CD4-positive, alpha-beta T cell (primary cell): Measurements from ENCODE around the gene PLAC8L1. TPM values are rescaled to one million over a fixed set of nuclear protein-coding genes. Genes with fewer than 3 reads are reported as not detected.
A peak's percentile ranks its signal among the peaks of the same experiment; 100 is the strongest.

Experiments
- ATAC-seq: fragments of 200-7000 bp; cut with Tn5 transposase; one replicate; pipeline ENCODE4 v1.10.0; 2022; ENCODE audit warnings: mild to moderate bottlenecking; ENCODE audit not compliant: poor library complexity
- CTCF ChIA-PET: fragments of 350-600 bp; sonication (Branson Sonifier 250); formaldehyde crosslinking; loops from one replicate; lab custom pipeline; 2021; ENCODE audit warnings: antibody characterized with exemption, inconsistent platforms; lab: Charles Lee
- POLR2A ChIA-PET: fragments of 350-600 bp; sonication (Branson Sonifier 250); formaldehyde crosslinking; loops from one replicate; lab custom pipeline; 2021; ENCODE audit warnings: antibody characterized with exemption, inconsistent platforms; lab: Charles Lee
- DNase-seq, 14 experiments: peaks; one replicate each; pipeline ENCODE4 v3.0.0-alpha.2; 2013 to 2020; ENCODE audit warnings: mixed read lengths in 2 of 14
- H3K27ac ChIP-seq, 2 donors: one replicate each; pipeline versions ENCODE4 v1.5.1 to v1.7.0; 2013; ENCODE audit warnings: low read length in 2 of 2, low read depth in 1 of 2, mild to moderate bottlenecking in 1 of 2
- H3K27me3 ChIP-seq, 2 experiments: 1 replicate in 1 of 2; 2 replicates in 1 of 2; pipeline versions ENCODE4 v1.6.1 to v1.7.0; 2013; ENCODE audit warnings: low read length in 2 of 2, control low read depth in 1 of 2, mild to moderate bottlenecking in 1 of 2, moderate library complexity in 1 of 2; ENCODE audit not compliant: insufficient read depth in 2 of 2, control insufficient read depth in 1 of 2
- H3K36me3 ChIP-seq: one replicate; pipeline ENCODE4 v1.6.1; 2013; ENCODE audit warnings: low read length, control low read depth; ENCODE audit not compliant: insufficient read depth
- H3K4me1 ChIP-seq: one replicate; pipeline ENCODE4 v1.6.1; 2013; ENCODE audit warnings: low read length, control low read depth; ENCODE audit not compliant: insufficient read depth
- H3K4me3 ChIP-seq: one replicate; pipeline ENCODE4 v1.5.1; 2013; ENCODE audit warnings: mild to moderate bottlenecking, low read length, moderate library complexity
- H3K9me3 ChIP-seq, 2 experiments: 1 replicate in 1 of 2; 2 replicates in 1 of 2; pipeline versions ENCODE4 v1.6.1 to v1.7.0; 2013; ENCODE audit warnings: low read length in 2 of 2, mild to moderate bottlenecking in 2 of 2, control low read depth in 1 of 2, moderate library complexity in 1 of 2; ENCODE audit not compliant: control insufficient read depth in 1 of 2, insufficient read depth in 1 of 2
- H3K27ac Mint-ChIP-seq: one replicate; pipeline ENCODE4 v1.8.0; 2020; ENCODE audit warnings: mixed read lengths
- H3K27me3 Mint-ChIP-seq: one replicate; pipeline ENCODE4 v1.8.0; 2021; ENCODE audit warnings: mixed read lengths
- H3K36me3 Mint-ChIP-seq: one replicate; pipeline ENCODE4 v1.8.0; 2021; ENCODE audit warnings: low read depth, mixed read lengths
- H3K4me1 Mint-ChIP-seq: one replicate; pipeline ENCODE4 v1.8.0; 2021; ENCODE audit warnings: low read depth, mixed read lengths
- H3K4me3 Mint-ChIP-seq: one replicate; pipeline ENCODE4 v1.8.0; 2020; ENCODE audit warnings: mild to moderate bottlenecking, mixed read lengths
- H3K9me3 Mint-ChIP-seq: one replicate; pipeline ENCODE4 v1.8.0; 2020; ENCODE audit warnings: mixed read lengths
- CTCF ChIP-seq: fragments of 200-600 bp; IDR thresholded peaks from one replicate; pipeline ENCODE4 v1.8.0; 2022; ENCODE audit warnings: antibody characterized with exemption, mild to moderate bottlenecking
- intact Hi-C, 2 experiments: fragments of 100-400 bp; cut with DNase I in 1 of 2; cut with micrococcal nuclease in 1 of 2; formaldehyde crosslinking; loops; one replicate each; pipeline versions ENCODE4 v1.15.1 to v1.9.0; 2023 to 2025; cut with DNase I, micrococcal nuclease
- polyA plus RNA-seq, 2 donors: library from polyadenylated mRNA; unstranded; fragments of 120-200 nt; gene quantifications; one replicate each; pipeline ENCODE4 v1.2.1, GENCODE V29; 2013
- total RNA-seq, 174 experiments: library from RNA in 2 of 174; stranded (reverse) in 2 of 174; gene quantifications; one replicate each; pipeline ENCODE4 v1.2.3 and lab custom pipeline; 2021 to 2026

The PLAC8L1 gene
- total RNA-seq = under 1 TPM in 1 of 2 experiments, not detected in 1; 0.56 TPM
- polyA plus RNA-seq (2013, experiment 1 of 2) = not detected
- 0.18 TPM for polyA plus RNA-seq (2013, experiment 2 of 2)
- 0 to 2.5 (median 0.93) reads per million in 172 experiments for total RNA-seq (lab: John Stamatoyannopoulos, UW)

GRCh38 chr5:146105477-146105876 lies at the start of gene PLAC8L1:
PLAC8L1 (minus strand) TSS chr5:146105577; CDS start chr5:146104311, 1,266 bp downstream.
- Mint-ChIP-seq H3K36me3 (no peaks in the 10 kb centered on the region), H3K9me3 (no peaks in the 10 kb centered on the region), H3K4me3 (no peak within 1 kb of the TSS), H3K27ac (no peak within 1 kb of the TSS), H3K27me3 (no peaks in the 10 kb centered on the region), H3K4me1 (no peaks in the 10 kb centered on the region)
- no peak for TF ChIP-seq CTCF
- DNase-seq = no peak
- Histone ChIP-seq H3K36me3 (no peaks in the 10 kb centered on the region), H3K27ac (no peak within 1 kb of the TSS), H3K27me3 (no peaks in the 10 kb centered on the region), H3K4me1 (no peaks in the 10 kb centered on the region), H3K4me3 (no peak within 1 kb of the TSS), H3K9me3 (no peaks in the 10 kb centered on the region)
- POLR2A ChIA-PET = no interaction called here
- intact Hi-C loops = no loop called here
- no peak for ATAC-seq
- CTCF ChIA-PET = interaction anchor here (1.1 kb wide), 1 partner anchor 421 kb away, joined by 4 read pairs; no protein-coding TSS in a partner anchor

GRCh38 chr5:146151970-146152369 lies 46.6 kb upstream of the PLAC8L1 start:
- Histone ChIP-seq H3K27me3 (no peaks in the 10 kb centered on the region), H3K4me3 (no peak overlapping the region), H3K4me1 (no peaks in the 10 kb centered on the region), H3K9me3 (no peaks in the 10 kb centered on the region), H3K27ac (no peak overlapping the region), H3K36me3 (peaks cover 83% of the 10 kb centered on the region)
- ChIA-PET CTCF (no interaction called here), POLR2A (no interaction called here)
- intact Hi-C loops = loop anchor here in 1 of 2 experiments (5.0 kb wide), 1 partner anchor 115 kb away; no protein-coding TSS in a partner anchor
- H3K36me3 Mint-ChIP-seq = peaks cover 90% of the 10 kb centered on the region
- H3K27ac Mint-ChIP-seq = no peak overlapping the region
- no peak for ATAC-seq
- no peak overlapping the region for H3K4me3 Mint-ChIP-seq
- no peaks in the 10 kb centered on the region for H3K9me3 Mint-ChIP-seq
- no peak for DNase-seq
- no peak for TF ChIP-seq CTCF
- no peaks in the 10 kb centered on the region for H3K4me1 Mint-ChIP-seq
- no peaks in the 10 kb centered on the region for H3K27me3 Mint-ChIP-seq

GRCh38 chr5:146137967-146138403 lies 32.6 kb upstream of the PLAC8L1 start:
- ATAC-seq (no peak), DNase-seq (peak in 3 of 14 experiments; percentile 1 to 23 (median 4))
- H3K27me3 ChIP-seq = no peaks in the 10 kb centered on the region
- no peak overlapping the region for H3K27ac ChIP-seq
- no peak for TF ChIP-seq CTCF
- peaks cover 85% of the 10 kb centered on the region for H3K36me3 Mint-ChIP-seq
- ChIA-PET CTCF (no interaction called here), POLR2A (no interaction called here)
- H3K9me3 ChIP-seq = no peaks in the 10 kb centered on the region
- no peaks in the 10 kb centered on the region for H3K4me1 ChIP-seq
- H3K36me3 ChIP-seq = peaks cover 79% of the 10 kb centered on the region
- no peaks in the 10 kb centered on the region for H3K4me1 Mint-ChIP-seq
- no peak overlapping the region for H3K27ac Mint-ChIP-seq
- no peaks in the 10 kb centered on the region for H3K9me3 Mint-ChIP-seq
- H3K4me3 ChIP-seq = no peak overlapping the region
- intact Hi-C loops = no loop called here
- no peaks in the 10 kb centered on the region for H3K27me3 Mint-ChIP-seq
- H3K4me3 Mint-ChIP-seq = no peak overlapping the region
